ENCODE measurements around the gene S1PR2.
"Not testable (repeated sequence)": the region's sequence is repeated elsewhere in the genome, so short reads cannot be mapped to it uniquely, and the experiment has no call there.

Gene S1PR2

DNA sequence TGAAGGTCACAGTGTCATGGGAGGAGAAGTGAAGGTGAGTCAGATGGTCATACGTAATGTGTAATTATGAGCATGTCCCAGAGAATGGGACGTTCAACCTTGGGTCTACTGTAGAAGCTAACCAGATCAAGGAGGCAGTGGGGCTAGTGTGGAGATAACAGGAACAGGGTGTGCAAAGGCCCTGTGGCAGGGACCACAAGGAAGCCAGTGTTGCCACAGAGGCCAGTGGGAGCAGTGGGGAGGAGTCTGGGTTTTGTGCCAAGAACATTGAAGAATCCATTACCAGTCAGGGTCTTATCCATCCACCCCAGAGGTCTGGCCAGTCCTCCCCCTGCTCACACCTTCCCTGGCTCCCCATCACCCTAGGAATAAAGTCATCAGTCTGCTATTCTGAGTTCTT lies 24.2 kb upstream of the S1PR2 start:
- WGBS (ENCODE audit: insufficient coverage, insufficient read length) = no CpG with 5 or more reads among the region's 2 CpGs
- Histone ChIP-seq H3K27ac (ENCODE audit: low read length) (no peak overlapping the region), H3K27me3 (ENCODE audit: control insufficient read depth, insufficient read depth, low read length) (no peaks in the 10 kb centered on the region), H3K4me1 (ENCODE audit: control insufficient read depth, insufficient read depth, low read length) (no peaks in the 10 kb centered on the region), H3K4me3 (ENCODE audit: low read length) (no peak overlapping the region), H3K36me3 (ENCODE audit: control insufficient read depth, insufficient read depth, low read length) (0 out of 2 replicates have a peak, but pooled peaks cover 16% of the 10 kb centered on the region), H3K9me3 (ENCODE audit: control insufficient read depth, insufficient read depth, low read length) (no peaks in the 10 kb centered on the region)
- DNase-seq (ENCODE audit: low read depth, low spot score) = no peak

DNA sequence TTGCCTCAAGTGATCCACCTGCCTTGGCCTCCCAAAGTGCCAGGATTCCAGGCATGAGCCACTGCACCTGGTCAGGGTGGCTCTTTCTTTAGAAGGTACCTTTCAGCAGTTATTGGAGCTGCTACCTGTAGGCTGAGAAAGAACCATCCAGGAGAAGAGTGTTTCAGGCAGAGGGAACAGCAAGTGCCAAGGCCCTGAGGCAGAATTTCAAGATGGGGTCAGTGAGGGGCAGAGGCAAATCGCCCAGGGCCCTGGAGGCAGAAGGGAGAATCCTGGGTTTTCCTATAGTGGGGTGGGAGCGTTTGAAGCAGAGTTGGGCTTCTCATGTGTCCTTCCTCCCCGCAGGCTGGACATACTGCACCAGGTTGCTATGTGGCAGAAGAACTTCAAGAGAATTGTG lies 23.1 kb upstream of the S1PR2 start:
- Histone ChIP-seq H3K4me3 (ENCODE audit: low read length) (no peak overlapping the region), H3K9me3 (ENCODE audit: control insufficient read depth, insufficient read depth, low read length) (no peaks in the 10 kb centered on the region), H3K36me3 (ENCODE audit: control insufficient read depth, insufficient read depth, low read length) (0 out of 2 replicates have a peak, but pooled peaks cover 16% of the 10 kb centered on the region), H3K4me1 (ENCODE audit: control insufficient read depth, insufficient read depth, low read length) (no peaks in the 10 kb centered on the region), H3K27ac (ENCODE audit: low read length) (no peak overlapping the region), H3K27me3 (ENCODE audit: control insufficient read depth, insufficient read depth, low read length) (no peaks in the 10 kb centered on the region)
- DNase-seq (ENCODE audit: low read depth, low spot score) = no peak
- WGBS (ENCODE audit: insufficient coverage, insufficient read length) = no CpG with 5 or more reads among the region's 3 CpGs

DNA sequence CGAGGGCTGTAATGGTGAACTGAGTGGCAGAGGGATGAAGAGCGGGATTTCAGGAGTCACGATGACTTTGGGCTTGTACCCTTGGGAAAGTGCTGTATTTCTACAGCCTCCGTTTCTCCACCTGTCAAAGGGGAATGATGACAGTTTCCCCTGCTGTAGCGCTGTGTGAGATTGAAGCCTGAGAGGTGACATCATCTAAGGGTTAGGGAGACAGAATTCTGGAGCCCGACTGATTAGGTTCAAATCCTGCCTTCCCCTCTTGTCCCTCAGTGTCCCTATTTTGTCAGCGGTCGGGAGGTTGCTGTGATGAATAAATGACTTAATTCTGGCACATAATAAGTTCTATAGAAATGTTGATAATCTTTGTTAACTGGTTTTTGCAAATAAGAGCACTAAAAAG lies 21.6 kb upstream of the S1PR2 start:
- Histone ChIP-seq H3K4me1 (ENCODE audit: control insufficient read depth, insufficient read depth, low read length) (no peaks in the 10 kb centered on the region), H3K36me3 (ENCODE audit: control insufficient read depth, insufficient read depth, low read length) (0 out of 2 replicates have a peak, but pooled peaks cover 10% of the 10 kb centered on the region), H3K27ac (ENCODE audit: low read length) (no peak overlapping the region), H3K9me3 (ENCODE audit: control insufficient read depth, insufficient read depth, low read length) (no peaks in the 10 kb centered on the region), H3K27me3 (ENCODE audit: control insufficient read depth, insufficient read depth, low read length) (no peaks in the 10 kb centered on the region), H3K4me3 (ENCODE audit: low read length) (peak overlapping the region; percentile 98)
- no peak for DNase-seq (ENCODE audit: low read depth, low spot score)
- no CpG with 5 or more reads among the region's 8 CpGs for WGBS (ENCODE audit: insufficient coverage, insufficient read length)

DNA sequence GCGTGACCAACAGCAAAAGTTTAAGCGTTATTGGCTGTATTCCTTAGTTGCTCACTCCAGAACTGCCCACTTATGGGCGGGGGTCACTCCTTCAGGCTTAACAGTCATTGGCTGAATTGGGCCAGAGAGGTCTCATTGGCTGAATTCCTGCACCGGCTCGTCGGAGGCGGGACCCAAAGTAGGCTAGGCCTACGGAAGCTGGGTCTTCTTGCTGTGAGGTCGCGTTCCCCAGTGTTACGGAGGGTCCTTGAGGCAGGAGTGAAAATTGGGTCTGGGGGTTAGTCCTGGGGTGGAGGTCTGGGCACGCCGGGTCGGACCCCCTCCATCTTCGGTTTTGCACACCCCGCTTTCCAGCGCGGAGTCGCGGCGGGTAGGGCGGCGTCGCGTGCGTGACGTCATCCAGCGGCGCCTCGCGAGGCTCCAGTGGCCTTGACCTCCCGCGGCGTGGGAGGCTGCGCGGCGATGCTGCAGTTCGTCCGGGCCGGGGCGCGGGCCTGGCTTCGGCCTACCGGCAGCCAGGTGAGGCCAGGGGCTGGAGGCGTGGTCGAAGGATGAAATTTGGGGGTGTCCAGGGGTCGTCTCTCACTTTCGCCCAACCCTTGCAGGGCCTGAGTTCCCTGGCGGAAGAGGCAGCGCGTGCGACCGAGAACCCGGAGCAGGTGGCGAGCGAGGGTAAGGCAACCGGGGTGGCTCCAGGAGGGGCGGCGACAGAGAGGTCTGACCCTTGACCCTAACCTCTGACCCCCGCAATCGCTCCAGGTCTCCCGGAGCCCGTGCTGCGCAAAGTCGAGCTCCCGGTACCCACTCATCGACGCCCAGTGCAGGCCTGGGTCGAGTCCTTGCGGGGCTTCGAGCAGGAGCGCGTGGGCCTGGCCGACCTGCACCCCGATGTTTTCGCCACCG lies 20.9 kb upstream of the S1PR2 start, which contains the start of gene MRPL4:
MRPL4 (plus strand) TSS at position 423 of the 903 bp plus-strand sequence; CDS start at position 463, 40 bp downstream.
- Histone ChIP-seq H3K27ac (ENCODE audit: low read length) (no peak within 1 kb of the TSS), H3K36me3 (ENCODE audit: control insufficient read depth, insufficient read depth, low read length) (0 out of 2 replicates have a peak, but pooled peaks cover 5% of the 10 kb centered on the region), H3K4me3 (ENCODE audit: low read length) (peak within 1 kb of the TSS; percentile 98), H3K27me3 (ENCODE audit: control insufficient read depth, insufficient read depth, low read length) (no peaks in the 10 kb centered on the region), H3K9me3 (ENCODE audit: control insufficient read depth, insufficient read depth, low read length) (no peaks in the 10 kb centered on the region), H3K4me1 (ENCODE audit: control insufficient read depth, insufficient read depth, low read length) (no peaks in the 10 kb centered on the region)
- DNase-seq (ENCODE audit: low read depth, low spot score) = peak; percentile 96
- WGBS (ENCODE audit: insufficient coverage, insufficient read length) = no CpG with 5 or more reads among the region's 77 CpGs

DNA sequence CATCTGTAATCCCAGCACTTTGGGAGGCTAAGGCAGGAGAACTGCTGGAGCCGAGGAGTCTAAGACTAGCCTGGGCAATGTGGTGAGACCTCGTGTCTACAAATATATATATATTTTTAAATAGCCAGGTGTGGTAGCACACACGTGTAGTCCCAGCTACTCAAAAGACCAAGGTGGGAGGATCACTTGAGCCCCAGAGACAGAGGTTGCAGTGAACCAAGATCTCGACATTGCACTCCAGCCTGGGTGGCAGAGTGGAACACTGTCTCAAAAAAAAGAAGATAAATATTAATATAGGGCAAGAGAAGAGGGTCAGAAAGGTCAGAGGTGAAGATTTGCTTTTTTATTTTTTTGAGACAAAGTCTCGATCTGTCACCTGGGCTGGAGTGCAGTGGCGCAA lies 15.4 kb upstream of the S1PR2 start:
- H3K4me3 ChIP-seq (ENCODE audit: low read length) = no peak overlapping the region
- DNase-seq (ENCODE audit: low read depth, low spot score) = no peak
- WGBS (ENCODE audit: insufficient coverage, insufficient read length) = no CpG with 5 or more reads among the region's 6 CpGs
- H3K36me3 ChIP-seq (ENCODE audit: control insufficient read depth, insufficient read depth, low read length) = no peaks in the 10 kb centered on the region
- H3K4me1 ChIP-seq (ENCODE audit: control insufficient read depth, insufficient read depth, low read length) = peaks cover 2% of the 10 kb centered on the region; the same call in 1 of the 2 replicates
- H3K9me3 ChIP-seq (ENCODE audit: control insufficient read depth, insufficient read depth, low read length) = no peaks in the 10 kb centered on the region
- H3K27ac ChIP-seq (ENCODE audit: low read length) = no peak overlapping the region
- H3K27me3 ChIP-seq (ENCODE audit: control insufficient read depth, insufficient read depth, low read length) = no peaks in the 10 kb centered on the region

DNA sequence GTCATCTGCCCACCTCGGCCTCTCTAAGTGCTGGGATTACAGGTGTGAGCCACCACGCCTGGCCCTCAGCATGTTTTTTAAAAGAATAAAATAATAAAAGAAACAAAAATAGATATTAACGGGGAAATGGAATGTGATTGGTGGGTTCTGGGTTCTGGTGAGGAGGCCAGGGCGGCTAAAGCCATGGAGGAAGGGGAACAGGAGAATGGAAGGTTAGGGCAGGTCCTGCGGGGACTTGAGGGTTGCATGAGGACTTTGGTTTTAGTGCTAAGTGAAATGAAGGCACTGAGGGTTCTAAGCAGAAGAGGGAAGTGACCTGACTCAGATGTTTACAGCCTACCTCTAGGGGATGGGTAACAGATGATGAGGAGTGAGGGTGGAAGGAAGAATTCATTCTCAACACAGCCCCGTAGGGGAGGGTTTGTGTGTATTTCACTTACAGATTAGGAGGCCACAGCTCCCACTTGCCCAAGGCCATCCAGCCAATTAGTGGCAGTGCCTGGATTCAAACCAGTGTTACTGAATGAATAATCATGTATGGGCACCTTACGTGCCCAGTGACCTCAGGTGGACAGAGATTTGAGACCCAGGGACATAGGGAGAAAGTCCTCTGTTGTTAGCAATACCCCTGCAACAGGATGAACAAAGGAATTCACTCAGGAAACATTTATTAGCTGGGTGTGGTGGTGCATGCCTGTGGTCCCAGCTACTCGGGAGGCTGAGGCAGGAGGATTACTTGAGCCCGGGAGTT lies 14.2 kb upstream of the S1PR2 start:
- Histone ChIP-seq H3K4me3 (ENCODE audit: low read length) (no peak overlapping the region), H3K4me1 (ENCODE audit: control insufficient read depth, insufficient read depth, low read length) (peaks cover 2% of the 10 kb centered on the region; the same call in 1 of the 2 replicates), H3K36me3 (ENCODE audit: control insufficient read depth, insufficient read depth, low read length) (no peaks in the 10 kb centered on the region), H3K27me3 (ENCODE audit: control insufficient read depth, insufficient read depth, low read length) (no peaks in the 10 kb centered on the region), H3K9me3 (ENCODE audit: control insufficient read depth, insufficient read depth, low read length) (no peaks in the 10 kb centered on the region), H3K27ac (ENCODE audit: low read length) (no peak overlapping the region)
- 100% methylated on average over 1 of the region's 9 CpGs for whole genome bisulfite sequencing (ENCODE audit: insufficient coverage, insufficient read length)
- DNase-seq (ENCODE audit: low read depth, low spot score) = no peak

DNA sequence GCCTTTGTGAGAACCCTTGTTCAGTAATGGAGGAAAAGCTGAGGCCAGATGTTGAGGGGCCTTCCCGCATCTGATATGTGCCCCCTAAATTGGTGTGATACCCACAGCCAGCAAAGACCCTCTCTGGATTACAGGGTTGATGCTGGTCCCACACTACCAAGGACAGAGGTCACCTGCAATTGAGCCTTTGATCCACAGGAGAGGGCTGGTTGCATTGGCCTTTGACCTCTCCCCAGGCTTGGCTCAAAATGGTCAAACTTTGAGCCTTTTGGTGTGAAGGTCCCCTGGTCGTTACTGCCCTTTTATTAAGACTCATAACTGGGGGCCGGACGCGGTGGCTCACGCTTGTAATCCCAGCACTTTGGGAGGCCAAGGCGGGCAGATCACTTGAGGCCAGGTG lies 12.5 kb upstream of the S1PR2 start:
- H3K36me3 ChIP-seq (ENCODE audit: control insufficient read depth, insufficient read depth, low read length) = no peaks in the 10 kb centered on the region
- H3K9me3 ChIP-seq (ENCODE audit: control insufficient read depth, insufficient read depth, low read length) = no peaks in the 10 kb centered on the region
- H3K27ac ChIP-seq (ENCODE audit: low read length) = no peak overlapping the region
- H3K27me3 ChIP-seq (ENCODE audit: control insufficient read depth, insufficient read depth, low read length) = no peaks in the 10 kb centered on the region
- H3K4me3 ChIP-seq (ENCODE audit: low read length) = no peak overlapping the region
- DNase-seq (ENCODE audit: low read depth, low spot score) = no peak
- no CpG with 5 or more reads among the region's 7 CpGs for WGBS (ENCODE audit: insufficient coverage, insufficient read length)
- H3K4me1 ChIP-seq (ENCODE audit: control insufficient read depth, insufficient read depth, low read length) = peaks cover 2% of the 10 kb centered on the region; the same call in 1 of the 2 replicates

DNA sequence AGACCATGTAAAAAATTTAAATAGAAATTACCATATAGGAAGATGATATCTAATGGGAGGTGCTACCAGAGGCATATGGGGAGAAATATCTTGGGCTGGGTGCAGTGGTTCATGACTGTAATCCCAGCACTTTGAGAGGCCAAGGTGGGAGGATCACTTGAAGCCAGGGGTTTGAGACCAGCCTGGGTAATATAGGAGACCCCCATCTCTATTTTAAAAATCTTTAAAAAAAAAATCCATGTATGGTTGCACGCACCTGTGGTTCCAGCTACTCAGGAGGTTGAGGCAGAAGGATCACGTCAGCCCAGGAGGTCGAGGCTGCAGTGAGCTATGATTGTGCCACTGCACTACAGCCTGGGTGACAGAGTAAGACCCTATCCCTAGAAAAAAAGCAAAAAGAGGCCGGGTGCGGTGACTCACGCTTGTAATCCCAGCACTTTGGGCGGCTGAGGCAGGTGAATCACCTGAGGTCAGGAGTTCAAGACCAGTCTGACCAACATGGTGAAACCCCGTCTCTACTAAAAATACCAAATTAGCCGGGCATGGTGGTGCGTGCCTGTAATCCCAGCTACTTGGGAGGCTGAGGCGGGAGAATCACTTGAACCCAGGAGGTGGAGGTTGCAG lies 10.8 kb upstream of the S1PR2 start:
- not testable (repeated sequence) for H3K4me3 ChIP-seq (ENCODE audit: low read length); H3K4me1 ChIP-seq (ENCODE audit: control insufficient read depth, insufficient read depth, low read length); DNase-seq (ENCODE audit: low read depth, low spot score); H3K36me3 ChIP-seq (ENCODE audit: control insufficient read depth, insufficient read depth, low read length); H3K27ac ChIP-seq (ENCODE audit: low read length); H3K27me3 ChIP-seq (ENCODE audit: control insufficient read depth, insufficient read depth, low read length); H3K9me3 ChIP-seq (ENCODE audit: control insufficient read depth, insufficient read depth, low read length)
- WGBS (ENCODE audit: insufficient coverage, insufficient read length) = no CpG with 5 or more reads among the region's 11 CpGs

DNA sequence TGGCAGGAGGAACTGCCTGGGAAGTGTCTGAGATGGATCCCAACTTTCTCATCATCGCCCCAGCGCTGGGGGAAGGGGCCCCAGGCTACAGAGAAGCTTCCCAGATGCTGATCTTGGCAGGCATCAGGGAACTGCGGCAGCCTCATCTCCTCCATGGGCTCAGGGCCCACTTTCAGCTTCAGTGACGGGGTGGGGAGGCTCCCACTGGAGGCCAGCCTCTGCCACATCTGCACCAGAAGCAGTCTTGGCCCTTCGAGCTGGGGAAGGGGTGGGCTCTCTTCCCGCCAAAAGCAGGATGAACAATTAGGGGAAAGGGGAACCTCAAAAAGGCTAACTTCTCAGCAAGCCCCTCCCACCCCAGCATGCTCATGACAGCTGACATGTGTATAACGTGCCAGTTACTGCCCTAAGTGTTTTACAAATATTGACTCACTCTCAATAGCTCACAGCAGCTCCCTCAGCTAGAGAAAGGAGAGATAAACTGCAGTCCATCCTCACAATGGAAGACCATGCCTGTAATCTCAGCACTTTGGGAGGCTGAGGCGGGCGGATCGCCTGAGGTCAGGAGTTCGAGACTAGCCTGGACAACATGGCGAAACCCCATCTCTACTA lies 7.1 kb upstream of the S1PR2 start:
- DNase-seq (ENCODE audit: low read depth, low spot score) = no peak
- no peaks in the 10 kb centered on the region for H3K9me3 ChIP-seq (ENCODE audit: control insufficient read depth, insufficient read depth, low read length)
- H3K27me3 ChIP-seq (ENCODE audit: control insufficient read depth, insufficient read depth, low read length) = no peaks in the 10 kb centered on the region; the same call in 1 of the 2 replicates
- no peak overlapping the region for H3K27ac ChIP-seq (ENCODE audit: low read length)
- WGBS (ENCODE audit: insufficient coverage, insufficient read length) = no CpG with 5 or more reads among the region's 12 CpGs
- no peaks in the 10 kb centered on the region for H3K36me3 ChIP-seq (ENCODE audit: control insufficient read depth, insufficient read depth, low read length)
- H3K4me3 ChIP-seq (ENCODE audit: low read length) = no peak overlapping the region
- peaks cover 2% of the 10 kb centered on the region; the same call in 1 of the 2 replicates for H3K4me1 ChIP-seq (ENCODE audit: control insufficient read depth, insufficient read depth, low read length)

DNA sequence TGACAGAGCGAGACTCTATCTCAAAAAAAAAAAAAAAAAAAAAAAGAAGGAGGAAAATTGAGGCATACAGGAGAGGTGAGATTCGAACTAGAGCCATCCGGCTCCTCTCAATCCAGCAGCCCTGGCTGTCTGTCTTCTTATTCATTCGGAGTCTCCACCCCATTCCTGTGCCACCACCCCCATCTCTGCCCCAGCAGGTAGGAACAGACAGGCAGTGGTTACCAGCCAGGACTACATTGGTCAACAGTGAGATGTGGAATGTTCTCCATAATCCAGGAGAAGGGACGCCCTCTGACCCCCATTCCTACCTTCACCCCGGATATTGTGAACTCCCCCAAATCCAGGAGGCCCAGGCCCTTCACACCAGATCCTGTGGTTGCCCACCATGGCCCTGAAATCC lies 6.6 kb upstream of the S1PR2 start:
- no peaks in the 10 kb centered on the region; the same call in 1 of the 2 replicates for H3K4me1 ChIP-seq (ENCODE audit: control insufficient read depth, insufficient read depth, low read length)
- no CpG with 5 or more reads among the region's 6 CpGs for WGBS (ENCODE audit: insufficient coverage, insufficient read length)
- no peak overlapping the region for H3K27ac ChIP-seq (ENCODE audit: low read length)
- no peaks in the 10 kb centered on the region for H3K36me3 ChIP-seq (ENCODE audit: control insufficient read depth, insufficient read depth, low read length)
- DNase-seq (ENCODE audit: low read depth, low spot score) = no peak
- no peak overlapping the region for H3K4me3 ChIP-seq (ENCODE audit: low read length)
- H3K27me3 ChIP-seq (ENCODE audit: control insufficient read depth, insufficient read depth, low read length) = no peaks in the 10 kb centered on the region; the same call in 1 of the 2 replicates
- no peaks in the 10 kb centered on the region for H3K9me3 ChIP-seq (ENCODE audit: control insufficient read depth, insufficient read depth, low read length)
